ENCODE measurements around the gene MXRA7.

GRCh38 chr17:76635039-76635438, 75.7 kb downstream of the MXRA7 start:
- TF ChIP-seq, protein P1, sequence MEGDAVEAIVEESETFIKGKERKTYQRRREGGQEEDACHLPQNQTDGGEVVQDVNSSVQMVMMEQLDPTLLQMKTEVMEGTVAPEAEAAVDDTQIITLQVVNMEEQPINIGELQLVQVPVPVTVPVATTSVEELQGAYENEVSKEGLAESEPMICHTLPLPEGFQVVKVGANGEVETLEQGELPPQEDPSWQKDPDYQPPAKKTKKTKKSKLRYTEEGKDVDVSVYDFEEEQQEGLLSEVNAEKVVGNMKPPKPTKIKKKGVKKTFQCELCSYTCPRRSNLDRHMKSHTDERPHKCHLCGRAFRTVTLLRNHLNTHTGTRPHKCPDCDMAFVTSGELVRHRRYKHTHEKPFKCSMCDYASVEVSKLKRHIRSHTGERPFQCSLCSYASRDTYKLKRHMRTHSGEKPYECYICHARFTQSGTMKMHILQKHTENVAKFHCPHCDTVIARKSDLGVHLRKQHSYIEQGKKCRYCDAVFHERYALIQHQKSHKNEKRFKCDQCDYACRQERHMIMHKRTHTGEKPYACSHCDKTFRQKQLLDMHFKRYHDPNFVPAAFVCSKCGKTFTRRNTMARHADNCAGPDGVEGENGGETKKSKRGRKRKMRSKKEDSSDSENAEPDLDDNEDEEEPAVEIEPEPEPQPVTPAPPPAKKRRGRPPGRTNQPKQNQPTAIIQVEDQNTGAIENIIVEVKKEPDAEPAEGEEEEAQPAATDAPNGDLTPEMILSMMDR (IDR thresholded peaks at IDR 0.05; ENCODE audit: insufficient read depth, low read length, poor library complexity, severe bottlenecking), result no peak
- TF ChIP-seq EZH2phosphoT487 (conservative IDR thresholded peaks at IDR 0.05; ENCODE audit: low read length), result no peak
